DND-41 (cell line): ENCODE measurements around the gene STARD7.

Experiments
- EZH2 ChIP-seq: IDR thresholded peaks from 3 replicates; pipeline ENCODE4 v1.6.1; 2012; ENCODE audit warnings: borderline replicate concordance, low read depth, mild to moderate bottlenecking, moderate library complexity, low read length, inconsistent platforms; ENCODE audit not compliant: severe bottlenecking
- TF ChIP-seq, protein P1 (sequence below): IDR thresholded peaks from 2 replicates; pipeline ENCODE4 v1.5.1; 2012; ENCODE audit warnings: borderline replicate concordance, low read length, moderate library complexity, mild to moderate bottlenecking; ENCODE audit not compliant: poor library complexity, severe bottlenecking; ENCODE audit errors: extremely low read depth

DNA sequence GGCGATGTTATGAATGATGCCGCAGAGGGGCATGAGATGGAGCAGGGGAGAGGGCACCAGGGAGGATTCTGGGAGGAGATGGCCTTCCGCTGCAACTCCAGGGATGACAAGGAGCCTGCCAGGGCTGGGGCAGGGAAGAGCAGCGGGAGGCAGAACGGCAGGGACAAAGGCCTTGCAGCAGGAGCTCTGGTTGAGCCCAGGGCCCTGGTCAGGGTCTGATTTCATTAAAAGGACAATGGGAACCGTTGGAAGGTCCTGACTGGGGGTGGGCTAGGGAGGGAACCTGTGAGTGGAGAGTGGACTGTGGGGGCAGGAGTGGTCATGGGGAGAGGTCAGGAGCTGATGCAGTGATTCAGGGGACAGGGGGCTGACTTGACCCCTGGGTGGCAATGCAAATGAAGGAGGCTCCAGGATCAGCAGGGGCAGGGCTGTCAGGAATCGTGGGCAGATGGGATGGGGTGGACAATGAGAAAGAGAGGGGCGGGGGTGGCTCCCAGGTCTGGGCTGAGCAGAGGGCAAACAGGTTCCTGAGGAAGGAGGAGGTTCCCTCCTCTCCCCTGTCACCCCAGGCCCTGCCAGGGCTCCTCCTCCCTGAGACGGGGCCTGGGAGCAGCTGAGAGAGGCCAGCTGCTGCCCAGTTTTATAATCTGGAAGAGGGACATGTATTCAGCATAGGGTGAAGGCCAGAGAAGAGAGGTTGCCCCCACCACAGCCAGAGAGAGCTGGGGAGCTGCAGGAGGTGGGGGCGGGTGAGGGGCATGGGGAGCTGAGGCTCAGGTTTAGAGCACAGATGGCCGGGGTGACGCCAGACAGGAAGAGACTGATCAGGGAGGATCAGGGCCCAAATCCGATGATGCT is 56.1 kb downstream of the STARD7 start:
- TF ChIP-seq, protein P1, sequence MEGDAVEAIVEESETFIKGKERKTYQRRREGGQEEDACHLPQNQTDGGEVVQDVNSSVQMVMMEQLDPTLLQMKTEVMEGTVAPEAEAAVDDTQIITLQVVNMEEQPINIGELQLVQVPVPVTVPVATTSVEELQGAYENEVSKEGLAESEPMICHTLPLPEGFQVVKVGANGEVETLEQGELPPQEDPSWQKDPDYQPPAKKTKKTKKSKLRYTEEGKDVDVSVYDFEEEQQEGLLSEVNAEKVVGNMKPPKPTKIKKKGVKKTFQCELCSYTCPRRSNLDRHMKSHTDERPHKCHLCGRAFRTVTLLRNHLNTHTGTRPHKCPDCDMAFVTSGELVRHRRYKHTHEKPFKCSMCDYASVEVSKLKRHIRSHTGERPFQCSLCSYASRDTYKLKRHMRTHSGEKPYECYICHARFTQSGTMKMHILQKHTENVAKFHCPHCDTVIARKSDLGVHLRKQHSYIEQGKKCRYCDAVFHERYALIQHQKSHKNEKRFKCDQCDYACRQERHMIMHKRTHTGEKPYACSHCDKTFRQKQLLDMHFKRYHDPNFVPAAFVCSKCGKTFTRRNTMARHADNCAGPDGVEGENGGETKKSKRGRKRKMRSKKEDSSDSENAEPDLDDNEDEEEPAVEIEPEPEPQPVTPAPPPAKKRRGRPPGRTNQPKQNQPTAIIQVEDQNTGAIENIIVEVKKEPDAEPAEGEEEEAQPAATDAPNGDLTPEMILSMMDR: no peak
- TF ChIP-seq EZH2: no peak
